Hematopoietic multipotent progenitor cell treated with erythropoietin and hydrocortisone succinate and interleukin-3 and kit ligand, for 17 days (in vitro differentiated cells): ENCODE data around the gene PGBD5.
A peak's percentile ranks its signal among the peaks of the same experiment; 100 is the strongest.

ENCODE experiments used
- DNase-seq: peaks from one replicate; pipeline ENCODE4 v3.0.0-alpha.2; 2015; ENCODE audit warnings: low spot score

The PGBD5 gene

DNA sequence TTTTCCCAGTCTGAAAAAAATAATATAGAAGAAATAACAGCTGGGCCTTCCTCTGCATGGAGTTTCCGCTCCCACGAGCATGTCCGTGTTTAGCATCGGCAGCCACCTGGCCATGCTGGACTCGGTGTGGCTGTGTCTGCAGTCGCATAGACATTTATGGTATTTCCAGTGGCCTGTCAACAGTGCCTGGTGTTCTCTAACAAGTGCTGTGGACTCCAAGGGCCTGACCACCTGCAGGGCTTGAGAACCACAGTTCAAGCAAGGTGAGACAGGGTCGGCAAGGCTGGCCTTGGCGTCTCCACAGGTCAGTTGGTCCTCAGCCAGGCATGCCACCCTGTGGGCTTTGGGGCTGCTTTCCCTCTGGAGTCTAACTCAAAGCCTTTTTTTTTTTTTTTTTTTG is 124.8 kb downstream of the PGBD5 start:
- DNase-seq, result no peak

DNA sequence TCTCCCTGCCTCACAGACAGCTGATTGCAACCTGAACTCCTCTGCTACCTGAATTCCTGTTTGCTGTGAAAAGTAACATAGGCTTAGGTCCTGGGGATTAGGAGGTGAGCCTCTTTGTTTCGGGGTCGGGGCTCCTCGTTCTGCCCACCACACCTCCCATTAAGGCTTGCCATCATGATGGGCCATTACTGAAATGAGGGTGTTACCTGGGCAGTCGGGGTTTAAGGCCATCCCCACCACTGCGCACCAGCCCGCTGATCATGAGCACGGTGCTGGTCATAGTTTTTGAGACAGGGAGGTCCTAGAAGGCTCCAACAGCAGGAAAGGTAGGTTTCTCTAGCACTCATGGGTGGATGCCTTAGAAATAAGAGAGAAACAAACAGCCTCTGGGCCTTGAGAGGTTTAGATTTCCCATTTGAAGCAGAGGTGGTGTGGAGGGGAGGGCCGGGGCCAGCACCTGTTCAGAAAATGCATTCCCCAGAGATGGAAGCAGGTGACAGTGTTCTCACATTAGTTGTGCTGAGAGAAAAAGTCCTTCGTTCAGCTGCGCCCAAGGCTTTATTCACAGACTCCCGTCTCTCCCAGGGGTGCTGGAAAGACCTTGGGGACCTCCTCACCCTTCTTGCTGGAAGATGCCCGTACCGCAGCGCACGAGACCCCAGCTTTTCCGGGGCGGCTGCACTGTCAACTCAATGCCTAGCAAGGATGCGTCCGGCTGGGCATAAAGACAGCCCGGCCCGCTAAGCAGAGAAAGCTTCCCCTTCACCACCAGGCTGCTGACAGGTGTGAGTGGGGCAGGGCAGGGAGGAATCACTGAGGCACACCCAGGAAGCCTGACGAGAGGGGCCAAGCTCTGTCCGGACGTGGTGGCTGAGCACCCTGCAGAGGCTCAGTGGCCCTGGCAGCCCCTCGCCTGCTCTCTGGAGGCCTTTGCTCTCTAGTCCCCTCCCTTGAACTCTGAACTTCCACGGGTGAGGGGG is 125.5 kb downstream of the PGBD5 start:
- no peak for DNase-seq

DNA sequence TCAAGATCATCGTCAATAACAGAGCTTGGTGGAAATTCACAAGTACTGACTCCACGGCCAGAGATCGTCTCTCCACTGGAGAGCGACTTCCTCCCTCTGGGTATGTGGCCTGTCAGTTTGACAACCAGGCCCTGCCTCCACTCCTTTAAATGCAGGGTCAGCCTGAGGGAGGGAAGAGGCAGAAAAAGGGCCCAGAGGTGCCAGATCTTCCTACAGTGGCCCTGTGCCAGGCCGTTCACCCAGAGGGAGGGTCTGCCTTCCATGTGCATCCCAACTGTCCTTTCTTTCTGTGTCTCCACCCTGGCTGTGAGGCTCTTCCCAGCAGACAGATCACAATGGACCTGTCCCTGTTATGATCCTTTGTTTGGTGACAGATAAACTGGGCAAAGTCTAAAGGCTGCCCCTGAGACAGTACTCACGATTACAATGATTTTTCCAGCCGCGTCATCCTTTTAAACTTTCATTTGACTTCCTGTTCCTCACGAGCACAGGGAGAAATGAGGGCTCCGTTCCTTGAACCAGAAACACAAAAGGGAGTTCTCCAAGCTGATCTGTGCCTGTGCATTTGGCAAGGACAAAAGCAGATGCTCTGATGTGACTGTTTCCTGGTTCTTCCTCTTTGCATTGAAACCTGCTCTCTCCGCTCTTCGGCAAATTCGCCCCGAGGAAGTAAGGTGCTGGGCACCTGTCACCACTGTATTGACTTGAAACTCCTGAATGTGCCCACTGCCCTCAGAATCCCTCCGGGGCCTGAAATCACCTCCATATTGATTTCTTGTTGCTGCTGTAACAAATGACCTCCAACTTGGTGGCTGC is 126.7 kb downstream of the PGBD5 start:
- DNase-seq, result no peak

DNA sequence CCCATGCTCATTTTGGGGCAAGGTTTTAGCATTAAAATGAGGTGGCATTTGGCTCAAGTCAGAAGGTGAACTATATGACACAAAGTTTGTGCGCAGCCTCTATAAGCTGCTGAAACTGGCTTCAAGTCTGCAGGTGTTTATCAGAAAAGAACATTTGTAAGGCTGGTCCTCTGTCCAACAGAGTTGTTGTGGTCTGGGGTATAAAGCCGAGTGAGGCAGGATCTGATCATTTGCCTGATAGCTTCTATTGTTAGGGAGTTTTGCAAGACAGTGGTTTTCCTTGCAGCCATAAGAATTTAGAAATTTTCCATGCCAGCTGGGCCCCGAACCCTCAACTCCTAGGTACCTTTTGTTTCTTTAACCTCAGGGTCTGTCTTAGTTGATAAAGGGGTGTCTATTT is 130.8 kb downstream of the PGBD5 start:
- DNase-seq, result no peak

DNA sequence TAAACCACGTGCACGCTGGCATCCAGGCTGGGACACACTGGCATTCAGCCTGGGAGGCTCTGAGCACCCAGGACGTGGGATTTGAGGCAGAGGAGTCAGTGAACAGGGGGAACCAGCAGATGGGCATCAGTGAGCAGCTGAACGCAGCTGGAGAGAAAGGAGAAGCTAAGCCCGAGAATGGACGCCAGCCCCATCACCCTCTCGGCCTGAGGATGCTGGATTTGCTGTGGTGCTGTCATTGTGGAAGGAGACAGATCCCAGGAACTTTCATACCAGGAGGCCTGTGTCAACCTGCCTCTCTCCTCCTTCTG is 132.8 kb downstream of the PGBD5 start:
- no peak for DNase-seq

DNA sequence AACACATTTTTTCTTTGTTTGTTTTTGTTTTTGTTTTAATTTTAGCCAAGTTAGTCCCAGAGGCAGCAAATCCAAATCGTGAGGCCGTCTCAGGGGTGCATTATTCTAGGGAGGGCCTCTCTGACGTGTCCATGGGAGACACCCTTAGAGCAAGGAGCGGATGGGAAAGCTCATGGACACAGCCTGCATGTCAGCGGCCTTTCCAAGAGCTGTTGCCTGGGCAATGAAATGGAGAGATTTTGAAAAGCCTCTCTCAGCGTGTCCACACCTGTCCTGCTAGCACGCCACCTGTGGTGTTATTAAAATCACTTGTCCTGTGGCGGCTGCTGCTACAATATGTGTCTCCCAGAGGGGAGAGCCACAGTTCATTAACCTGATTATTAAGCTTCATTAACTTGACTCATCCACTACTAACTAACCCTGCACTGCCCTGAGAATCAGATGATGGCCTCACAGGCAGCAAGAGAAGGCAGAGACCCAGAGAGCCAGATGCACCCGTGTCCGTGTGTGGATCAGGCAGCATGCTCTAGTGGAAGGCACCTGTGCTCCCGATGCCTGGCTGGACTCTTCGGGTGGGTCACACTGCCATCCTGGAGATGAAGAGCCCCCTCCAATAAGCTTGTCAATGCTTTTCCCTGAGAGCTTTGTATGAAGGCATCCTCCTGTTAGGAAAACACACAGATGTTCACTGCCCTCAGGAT is 133.3 kb downstream of the PGBD5 start:
- no peak for DNase-seq

DNA sequence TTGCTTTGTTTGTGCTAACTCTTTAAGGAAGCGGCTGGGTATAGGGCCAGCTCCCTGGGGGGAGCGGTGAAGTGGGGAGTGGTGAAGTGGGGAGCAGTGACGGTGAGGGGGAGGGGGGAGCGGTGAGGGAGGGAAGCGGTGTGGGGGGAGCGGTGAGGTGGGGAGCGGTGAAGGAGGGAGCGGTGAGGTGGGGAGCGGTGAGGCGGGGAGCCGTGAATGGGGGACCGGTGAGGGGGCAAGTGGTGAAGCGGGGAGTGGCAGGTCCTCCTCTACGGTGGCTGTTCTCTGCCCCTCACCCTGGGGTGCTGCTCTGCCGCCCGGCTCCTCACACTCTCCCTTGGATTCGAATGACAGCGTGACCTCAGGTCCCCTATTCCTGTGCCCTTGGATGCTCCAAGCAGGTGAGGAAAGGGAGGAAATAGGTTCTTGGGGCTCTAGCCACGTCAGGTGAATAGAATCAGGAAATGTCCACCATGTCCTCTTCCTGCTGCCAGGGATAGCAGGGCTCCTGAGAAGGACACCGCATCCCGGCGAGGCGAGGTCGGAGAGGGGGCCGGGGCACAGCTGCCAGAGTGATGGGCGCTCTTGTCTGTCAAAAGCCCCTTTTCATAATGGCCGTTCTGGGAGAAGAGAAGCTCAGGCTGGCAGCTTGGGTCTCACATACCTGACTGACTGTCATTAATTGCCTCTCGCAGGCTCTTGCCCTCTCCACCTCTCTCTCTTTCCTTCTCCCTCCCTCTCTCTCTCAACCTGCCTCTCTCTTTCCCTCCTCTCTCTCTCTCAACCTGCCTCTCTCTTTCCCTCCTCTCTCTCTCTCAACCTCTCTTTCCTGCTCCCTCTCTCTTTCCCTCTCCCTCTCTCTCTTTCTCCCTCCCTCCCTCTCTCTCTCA is 134.2 kb downstream of the PGBD5 start:
- no peak for DNase-seq

DNA sequence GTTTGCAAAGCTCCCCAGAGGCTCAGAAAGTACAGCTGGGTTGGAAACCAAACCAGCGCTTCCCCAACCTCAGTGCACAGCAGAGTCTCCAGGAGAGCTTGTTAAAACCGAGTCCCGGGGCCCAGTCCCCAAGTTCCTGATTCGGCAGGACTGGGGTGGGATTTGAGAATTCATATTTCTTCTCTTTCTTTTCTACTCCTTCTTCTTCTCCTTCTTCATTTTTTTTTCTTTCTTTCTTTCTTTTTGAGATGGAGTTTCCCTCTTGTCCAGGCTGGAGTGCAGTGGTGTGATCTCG is 136.8 kb downstream of the PGBD5 start:
- DNase-seq, result no peak

DNA sequence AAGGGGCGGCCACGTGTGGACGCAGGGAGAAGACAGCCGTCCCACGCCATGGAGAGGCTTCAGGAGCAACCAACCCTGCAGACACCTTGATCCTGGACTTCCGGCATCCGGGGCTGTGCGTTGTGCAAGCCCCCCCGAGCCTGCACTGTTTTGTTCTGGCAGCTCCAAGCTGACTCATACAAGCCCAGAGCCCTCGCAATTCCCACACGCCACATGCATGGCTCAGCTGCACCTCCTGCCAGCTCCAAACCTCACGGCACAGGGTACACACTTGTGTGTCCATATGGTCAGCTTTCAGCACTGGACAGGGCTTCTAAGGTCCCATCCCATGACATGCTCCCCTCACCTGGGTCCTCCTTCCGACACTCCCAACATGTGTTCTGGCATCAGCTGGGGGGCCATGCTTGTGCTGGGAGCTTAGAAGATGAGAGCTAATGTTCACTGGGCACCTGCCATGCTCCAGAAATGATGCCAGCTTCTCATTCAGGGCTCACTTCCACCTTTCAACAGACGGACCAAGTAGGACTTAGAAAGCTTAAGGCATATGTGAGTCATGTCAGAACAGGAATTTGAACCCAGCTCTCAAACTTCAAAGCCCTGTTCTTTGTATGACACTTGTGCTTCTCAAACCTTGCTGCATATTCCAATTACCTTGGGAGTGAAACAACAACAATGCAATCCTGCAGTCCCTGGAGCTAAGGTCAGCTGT is 137.3 kb downstream of the PGBD5 start:
- DNase-seq, result no peak

DNA sequence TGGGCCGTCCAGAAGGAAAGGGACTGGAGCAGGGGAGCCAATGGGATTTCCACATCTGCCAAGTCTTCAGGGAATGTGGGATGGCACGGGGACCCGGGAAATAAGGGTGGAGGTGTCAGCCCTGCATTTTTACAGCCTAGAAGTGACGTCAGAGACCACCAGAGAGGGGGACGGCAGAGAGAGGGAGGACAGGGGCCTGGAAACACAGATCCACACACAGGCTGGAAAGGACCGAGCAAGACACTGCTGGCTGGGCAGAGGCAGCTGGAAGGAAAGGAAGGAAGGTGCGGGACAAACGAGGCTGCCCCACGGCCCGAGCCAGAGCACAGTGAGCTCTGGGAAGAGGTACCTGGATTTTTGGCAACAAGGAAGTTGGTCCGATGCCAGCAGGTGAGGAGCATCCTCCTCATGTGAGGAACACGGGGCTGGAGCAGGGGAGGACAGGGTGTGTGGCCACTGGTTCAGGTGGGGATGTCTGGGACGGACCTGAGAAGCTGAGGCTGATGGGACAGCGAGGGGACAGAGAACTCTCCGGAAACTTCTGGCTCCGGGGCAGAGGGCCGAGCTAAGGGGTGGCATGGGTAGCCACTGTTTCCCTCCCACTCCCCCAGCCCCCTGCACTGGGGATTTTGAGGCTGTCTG is 138.3 kb downstream of the PGBD5 start:
- no peak for DNase-seq

DNA sequence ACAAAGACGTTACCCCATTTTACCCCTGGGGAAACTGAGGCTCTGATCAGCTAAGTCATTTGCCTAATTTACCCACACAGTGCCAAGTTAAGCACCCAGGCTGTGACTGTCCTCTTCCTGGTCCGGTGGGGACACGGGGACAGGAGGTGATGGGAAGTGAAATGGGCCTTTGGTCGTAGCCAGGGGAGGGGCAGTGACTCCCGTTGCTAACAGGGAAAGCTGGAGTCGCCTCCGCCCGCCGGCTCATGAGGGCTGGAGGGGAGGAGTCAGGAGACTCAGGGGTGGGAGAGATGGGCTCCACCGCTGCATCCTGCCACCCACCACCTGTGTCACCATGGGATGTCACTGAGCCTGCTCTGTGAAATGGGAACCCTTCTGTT is 139.3 kb downstream of the PGBD5 start:
- no peak for DNase-seq

DNA sequence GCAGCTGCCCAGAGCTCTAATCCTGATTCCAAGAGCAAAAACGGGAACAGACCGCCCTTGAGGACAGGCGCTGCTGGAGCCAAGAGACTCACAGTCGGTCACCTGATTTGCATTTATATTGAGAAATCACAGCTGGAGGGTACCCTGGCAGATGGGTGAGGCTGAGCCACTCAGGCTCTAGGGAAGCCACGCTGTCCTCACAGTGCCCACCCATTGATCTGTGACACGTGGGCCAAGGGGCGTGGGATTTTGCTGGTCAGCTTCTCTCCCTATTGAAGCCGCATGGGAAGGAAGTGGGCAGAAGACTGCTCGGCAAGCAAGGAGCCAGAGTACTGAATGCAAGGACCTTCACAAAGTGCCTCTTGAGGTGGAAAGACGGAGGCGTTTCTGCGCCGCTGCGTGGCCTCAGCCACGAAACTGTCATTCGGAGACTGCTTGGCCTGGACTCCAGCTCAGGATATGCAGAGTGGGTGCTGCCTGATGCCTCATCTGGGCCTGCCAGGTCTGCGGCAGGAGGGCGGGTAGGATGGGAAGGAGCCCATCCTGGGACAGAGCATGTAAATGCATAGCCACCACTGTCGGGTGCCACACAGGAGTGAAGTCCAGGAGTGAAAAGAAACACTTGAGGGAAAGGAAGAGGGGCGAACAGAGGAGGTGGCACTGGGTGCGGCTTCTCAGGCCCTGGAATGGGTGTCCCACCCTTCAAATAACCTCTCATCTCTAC is 139.8 kb downstream of the PGBD5 start:
- DNase-seq, result no peak

DNA sequence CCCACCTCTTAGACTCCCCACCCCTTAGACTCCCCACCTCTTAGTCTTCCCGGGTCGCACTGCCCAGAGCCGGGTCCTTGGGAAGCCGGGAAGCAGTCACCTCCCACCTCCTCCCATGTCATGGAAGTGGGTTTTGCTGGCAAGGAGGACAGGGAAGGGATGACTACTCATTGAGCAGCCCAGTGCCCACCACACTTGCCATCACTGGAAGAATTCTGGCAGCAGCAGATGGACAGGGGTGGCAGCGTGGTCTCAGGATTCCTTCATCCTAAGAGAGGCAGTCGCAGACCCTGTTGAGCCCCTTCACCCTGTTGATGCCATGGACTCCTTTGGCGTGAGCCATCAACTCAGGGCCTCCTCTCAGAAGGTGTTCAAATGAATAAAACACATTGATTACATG is 140.8 kb downstream of the PGBD5 start:
- no peak for DNase-seq

DNA sequence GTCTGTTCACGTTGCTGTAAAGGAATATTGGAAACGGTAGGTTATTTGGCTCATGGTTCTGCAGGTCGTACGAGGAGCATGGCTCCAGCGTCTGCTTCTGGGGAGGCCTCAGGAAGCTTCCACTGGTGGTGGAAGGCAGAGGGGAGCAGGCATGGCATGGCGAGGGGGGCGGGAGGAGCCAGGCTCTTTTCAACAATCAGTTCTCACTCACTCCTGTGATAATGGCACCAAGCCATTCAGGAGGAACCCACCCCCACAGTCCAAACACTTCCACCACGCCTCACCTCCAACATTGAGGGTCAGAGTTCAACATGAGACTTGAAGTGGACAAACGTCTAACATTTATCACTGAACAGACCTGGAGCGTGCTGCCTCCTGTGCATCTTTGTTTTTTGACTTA is 141.2 kb downstream of the PGBD5 start:
- no peak for DNase-seq

DNA sequence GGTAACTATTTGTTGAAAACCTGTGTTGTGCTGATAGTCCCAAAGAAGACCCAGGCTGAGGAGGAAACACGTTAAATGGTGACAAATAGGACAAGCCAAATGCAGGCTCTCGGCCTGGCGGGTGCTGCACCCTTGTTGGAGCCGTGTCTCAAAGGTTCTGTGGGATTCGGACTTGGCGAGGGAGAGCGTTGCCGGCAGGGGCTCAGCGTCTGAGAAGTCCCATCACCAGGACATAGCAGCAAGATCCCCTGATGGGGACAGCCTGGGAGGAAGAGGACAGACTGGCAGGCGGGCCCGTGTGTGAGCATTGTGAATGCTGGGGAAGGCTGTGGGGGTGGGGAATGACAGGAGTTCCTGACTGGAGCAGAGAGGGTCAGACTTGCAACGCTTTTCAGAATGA is 142.5 kb downstream of the PGBD5 start:
- no peak for DNase-seq

DNA sequence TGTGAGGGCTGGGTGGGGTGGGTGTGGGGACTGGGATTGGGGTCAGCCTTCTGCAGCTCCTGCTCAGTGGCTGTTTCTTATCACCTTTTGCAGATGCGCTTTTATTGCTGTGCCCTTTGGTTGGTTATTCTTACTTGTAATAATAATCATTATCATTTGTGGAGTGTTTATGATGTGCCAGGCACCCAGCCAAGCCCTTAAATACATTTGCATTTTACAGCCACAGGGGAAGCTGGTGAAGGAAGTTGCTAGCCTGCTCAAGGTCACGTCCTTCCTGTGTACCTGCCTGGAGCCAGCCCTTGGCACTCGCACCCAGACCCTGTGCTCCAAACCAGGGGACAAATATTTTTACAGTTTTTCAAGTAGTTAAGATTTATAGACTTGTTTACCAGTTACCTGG is 144.0 kb downstream of the PGBD5 start:
- DNase-seq, result peak; percentile 45

DNA sequence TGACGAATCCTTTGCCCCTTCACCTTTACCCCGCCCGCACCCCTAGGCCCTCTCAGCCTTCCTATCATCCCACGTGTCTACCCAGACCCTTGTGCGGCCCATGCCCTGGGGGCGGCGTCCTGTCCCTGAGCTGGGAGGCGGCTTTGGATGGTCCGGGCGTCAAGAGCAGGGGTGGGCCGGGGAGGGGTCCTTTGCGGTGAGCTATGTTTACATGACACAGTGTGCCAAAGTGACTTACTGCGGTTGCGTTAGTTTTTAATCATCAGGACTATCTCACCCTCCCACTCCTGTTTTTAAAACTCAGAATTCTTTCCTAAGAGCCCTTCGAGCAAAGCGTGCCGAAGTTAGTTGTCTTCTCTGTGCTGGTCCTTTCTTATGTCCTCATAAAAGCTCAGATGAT is 144.6 kb downstream of the PGBD5 start:
- no peak for DNase-seq

DNA sequence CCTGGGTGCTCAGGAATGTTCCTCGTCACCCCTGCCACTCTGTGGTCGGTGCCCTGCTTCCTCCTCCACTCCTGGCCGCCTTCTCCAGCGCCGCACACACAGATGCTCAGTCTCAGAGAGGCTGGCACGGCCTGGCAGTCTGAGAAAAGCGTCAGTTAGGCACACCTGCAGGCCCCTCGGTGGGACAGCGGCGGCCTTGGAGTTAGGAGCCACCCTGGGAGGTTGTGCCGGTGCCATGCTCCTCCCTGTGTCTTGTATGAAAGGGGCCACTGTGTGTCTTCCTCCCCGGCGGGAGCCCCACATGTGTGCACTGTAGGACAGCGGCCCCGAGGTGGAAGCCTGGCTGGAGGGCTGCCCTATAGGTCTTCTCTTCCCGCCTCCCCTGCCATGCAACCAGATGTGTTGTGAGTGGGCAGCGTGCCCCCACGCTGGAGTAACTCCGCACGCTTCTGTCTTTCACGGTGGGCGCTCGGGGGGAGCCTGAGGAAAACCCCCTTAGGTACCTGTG is 145.2 kb downstream of the PGBD5 start:
- DNase-seq, result no peak

DNA sequence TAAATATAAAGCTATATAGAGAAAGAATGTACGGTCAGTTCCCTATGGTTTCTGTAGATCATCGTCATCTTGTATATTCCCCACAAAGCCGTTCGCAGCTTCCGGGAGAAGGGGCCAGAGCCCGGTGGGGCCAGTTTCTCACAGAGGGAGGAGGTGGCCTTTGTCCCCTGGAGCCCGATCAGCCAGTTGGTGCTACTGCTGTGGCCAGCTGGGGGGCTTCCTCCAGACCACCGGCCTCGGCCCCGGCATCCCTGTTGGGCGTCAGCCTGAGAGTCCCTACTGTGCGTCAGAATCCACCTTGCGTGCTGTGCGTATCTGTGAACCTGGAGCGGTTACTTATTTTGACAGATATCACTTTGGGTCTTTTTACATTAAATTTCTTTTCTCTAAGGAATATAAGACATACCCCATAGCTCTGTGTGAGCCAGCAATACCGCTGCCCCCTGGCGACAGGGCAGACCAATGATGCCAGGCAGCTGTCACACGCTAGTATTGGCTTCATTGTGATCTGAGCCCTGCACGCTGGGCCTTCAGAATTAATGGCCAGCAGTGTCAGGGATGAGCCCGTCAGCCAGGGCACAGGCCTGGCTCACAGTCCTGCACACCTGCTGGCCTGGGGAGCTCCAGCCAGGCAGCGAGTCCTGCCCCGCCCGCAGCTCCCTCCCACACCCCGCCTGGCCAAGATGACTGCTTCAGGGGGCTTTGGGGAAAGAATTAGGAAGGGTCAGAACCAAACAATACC is 145.9 kb downstream of the PGBD5 start:
- peak; percentile 17 for DNase-seq
